Stimulated activated CD8-positive, alpha-beta memory T cell treated with anti-CD3 and anti-CD28 coated beads, Interleukin-4, amount 100 ng/mL, for 48 hours (primary cell): ENCODE results near the gene IL2RA.
"Not testable (repeated sequence)": the region's sequence is repeated elsewhere in the genome, so short reads cannot be mapped to it uniquely, and the experiment has no call there.

Experiments used
- DNase-seq: peaks from one replicate; pipeline ENCODE4 v3.0.0-alpha.2; 2020

The IL2RA gene

DNA sequence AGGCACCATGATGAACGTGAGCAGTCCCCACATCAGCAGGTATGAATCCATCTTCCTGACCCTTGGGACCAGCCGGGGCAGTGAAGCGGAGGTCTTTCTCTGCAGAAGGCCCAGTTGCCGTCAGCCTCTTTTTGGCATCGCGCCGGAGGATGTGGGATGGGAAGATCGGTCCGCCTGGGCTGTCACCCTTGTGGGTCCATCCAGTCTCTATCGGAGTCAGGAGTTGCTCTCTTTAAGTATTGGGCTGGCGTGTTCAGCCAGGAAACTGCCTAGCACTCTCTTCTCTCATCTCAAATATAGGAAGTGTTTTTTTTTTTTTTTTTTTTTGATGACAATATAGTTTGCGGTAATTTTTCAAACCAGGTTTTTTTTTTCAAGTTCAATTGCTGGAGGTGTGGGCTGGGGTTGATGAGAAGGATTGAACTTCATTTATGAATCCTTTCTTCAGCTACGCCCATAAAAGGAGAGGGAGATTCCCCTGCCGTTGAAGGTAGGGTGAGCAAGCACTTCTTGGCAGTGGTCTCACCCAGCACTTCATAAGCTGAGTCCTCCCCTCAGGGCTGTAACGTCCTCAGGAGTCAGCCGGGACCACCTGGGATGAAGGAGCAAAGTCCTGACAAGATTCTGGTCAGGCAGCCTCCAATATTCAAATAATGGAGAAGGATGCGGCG, at the start of gene IL2RA:
Gene IL2RA (minus strand): TSS at position 267 of the 671 bp plus-strand sequence. CDS start 216 bp downstream, at position 51.
- DNase-seq = peak; percentile 87

GRCh38 chr10:6110136-6110535, 48.0 kb upstream of the IL2RA start:
- DNase-seq = no peak

- no peak for DNase-seq
Observed at GRCh38 chr10:6109444-6109775, 47.2 kb upstream of the IL2RA start.

DNA sequence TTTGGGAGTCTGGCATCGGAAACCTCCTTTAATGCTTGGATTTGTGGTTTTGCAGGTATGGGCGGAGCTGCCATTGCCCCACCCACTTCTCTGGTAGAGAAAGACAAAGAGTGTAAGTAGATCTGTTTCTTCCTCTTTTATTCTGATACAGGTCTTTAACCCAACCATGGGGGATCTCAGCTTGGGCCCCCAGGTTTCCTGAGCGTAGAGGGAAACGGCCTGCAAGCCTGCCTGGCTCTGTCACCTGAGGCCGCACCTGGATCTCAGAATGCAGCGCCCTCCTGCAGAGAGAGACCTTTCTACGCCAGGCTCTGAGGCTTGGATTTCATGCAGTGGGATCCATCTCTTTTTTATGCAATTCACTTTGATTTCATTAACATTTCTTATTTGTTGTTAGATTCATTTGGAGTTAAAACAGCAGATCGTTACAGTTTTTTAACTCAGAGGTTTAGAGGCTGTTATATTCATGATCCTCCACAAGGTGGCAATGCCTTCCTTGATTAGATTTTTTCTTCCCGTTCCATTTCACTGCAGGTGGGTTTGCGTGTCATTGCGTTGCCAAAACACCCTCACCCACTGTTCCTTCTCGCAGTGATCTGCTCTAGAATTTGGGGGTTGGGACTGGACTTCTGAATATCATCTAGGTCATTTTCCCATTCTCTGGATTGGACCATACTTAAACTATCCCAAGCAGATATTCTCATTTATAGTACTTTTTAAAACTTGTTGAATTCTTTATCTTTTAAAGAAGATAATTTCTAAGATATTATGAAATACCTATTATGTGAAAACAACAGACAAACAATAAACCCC, 46.7 kb upstream of the IL2RA start:
- DNase-seq = no peak

DNA sequence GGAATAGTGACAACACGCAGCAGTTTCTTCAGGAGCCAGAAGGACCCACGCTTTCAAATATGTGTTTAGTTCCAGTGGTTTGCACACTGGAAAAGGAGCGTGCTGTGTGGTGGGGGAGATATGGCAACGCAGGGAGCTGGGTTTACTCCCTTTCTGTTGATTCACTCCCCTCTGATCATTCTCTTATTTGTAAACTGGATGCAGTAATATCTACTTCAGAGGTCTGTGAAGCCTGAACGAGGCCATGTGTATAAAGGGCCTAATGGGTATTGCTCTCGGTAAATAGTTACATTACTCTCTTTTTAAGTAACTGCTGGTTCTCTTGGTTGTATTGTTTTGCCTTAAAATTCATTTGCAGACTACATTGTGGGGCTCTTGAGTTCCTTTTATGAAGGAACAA, 45.9 kb upstream of the IL2RA start:
- DNase-seq = no peak

DNA sequence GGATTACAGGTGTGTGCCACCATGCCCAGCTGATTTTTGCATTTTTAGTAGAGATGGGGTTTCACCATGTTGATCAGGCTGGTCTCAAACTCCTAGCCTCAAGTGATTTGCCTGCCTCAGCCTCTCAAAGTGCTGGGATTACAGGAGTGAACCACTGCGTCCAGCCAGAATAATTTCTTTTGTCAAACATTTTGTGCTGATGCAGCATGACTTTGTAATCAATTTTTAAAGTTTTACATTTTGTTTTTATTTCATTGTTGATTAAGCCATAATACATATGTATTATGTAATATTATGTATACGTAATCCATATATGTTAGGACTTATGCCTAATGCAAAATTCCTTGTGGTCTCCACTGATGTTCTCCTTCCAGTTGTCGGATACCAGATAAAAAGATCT, 45.4 kb upstream of the IL2RA start:
- DNase-seq = not testable (repeated sequence)

DNA sequence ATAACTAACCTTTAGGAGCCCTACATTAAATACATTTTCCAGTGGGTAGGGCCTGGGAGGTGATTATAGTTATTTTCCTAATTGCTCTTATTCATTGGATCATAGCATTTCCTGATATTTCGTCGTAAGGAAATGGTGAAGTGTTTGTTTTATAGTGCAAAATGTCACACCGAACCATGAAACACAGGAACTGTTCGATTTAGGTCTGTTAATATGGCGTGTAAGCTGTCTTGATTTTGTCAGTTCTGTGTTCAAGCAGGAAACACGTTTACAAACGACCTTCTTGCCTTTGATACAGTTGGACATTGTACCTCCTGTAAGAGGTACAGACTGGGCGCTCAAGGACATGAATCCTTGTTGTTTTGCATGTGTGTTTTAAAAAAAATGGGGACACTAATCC, 41.4 kb upstream of the IL2RA start:
- no peak for DNase-seq

DNA sequence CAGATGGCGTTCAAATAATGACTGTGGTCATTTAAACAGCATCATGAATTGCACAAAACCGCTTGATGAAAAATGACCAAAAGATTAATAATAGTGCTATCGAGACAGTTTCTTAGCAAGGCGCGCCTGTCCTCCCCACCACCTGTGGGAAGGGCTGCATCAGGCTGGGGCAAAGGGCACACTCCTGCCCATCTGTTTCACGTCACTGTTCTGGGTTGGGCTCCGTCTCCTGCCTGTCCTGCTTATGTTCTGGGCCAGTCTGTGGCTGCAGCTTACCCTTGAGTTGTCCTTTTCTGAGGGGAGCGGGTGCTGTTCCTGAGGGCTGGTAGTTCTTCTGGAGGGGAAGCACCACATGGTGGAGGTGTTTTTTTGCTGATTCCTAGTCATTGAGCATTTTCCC, 40.0 kb upstream of the IL2RA start:
- DNase-seq = no peak

DNA sequence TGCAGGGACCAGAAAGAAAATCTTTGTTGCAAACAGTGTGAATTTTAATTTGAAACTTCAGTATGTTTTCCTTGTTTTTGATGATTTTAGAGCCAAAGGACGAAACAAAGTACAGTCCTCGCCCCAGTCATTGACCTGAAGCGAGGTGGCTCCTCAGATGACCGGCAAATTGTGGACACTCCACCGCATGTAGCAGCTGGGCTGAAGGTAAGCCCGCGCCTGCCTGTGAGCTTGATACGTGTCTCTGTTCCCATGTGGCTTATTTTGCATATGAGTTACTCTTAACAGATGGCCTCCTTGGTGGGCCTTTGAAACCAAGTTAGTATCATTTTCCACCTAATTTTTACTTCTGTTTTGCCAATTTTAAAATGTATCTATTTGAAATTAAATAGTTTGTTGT, 39.0 kb upstream of the IL2RA start:
- no peak for DNase-seq

- no peak for DNase-seq
Observed at GRCh38 chr10:6100370-6100769, 38.2 kb upstream of the IL2RA start.

DNA sequence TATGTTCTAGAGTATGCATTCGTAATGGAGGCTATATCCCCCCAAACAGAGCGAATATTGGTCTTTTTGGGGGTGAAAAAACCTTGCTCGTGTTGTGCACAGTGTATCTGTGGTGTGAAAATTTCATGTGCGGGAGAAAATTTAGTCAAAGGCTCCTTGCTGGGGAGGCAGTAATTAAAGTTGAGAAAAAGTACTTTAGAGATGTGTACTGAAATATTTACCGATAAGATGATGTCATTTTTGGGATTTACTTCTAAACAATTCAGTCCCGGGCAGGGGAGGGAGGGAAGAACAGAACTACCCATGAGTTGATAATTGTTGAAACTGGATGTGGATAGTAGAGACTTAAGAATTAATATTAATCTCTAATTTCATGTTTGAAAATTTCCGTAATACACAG, 36.0 kb upstream of the IL2RA start:
- no peak for DNase-seq

DNA sequence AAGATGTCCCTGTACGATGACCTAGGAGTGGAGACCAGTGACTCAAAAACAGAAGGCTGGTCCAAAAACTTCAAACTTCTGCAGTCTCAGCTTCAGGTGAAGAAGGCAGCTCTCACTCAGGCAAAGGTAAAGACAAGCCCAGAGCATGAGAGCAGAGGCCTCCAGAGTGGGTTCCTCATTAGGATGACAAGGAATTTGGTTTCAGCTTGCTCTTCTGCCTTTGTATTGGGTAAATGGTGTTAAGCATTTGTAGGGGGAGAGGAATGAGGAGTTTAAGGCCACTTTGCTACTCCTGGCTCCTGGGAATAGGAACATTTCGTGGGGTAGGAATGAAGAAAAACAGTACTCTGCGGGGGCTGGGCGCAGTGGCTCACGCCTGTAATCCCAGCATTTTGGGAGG, 34.9 kb upstream of the IL2RA start:
- DNase-seq = no peak

- DNase-seq = no peak
Observed at GRCh38 chr10:6095810-6096570, 33.8 kb upstream of the IL2RA start.

GRCh38 chr10:6092731-6093130, 30.6 kb upstream of the IL2RA start:
- no peak for DNase-seq

DNA sequence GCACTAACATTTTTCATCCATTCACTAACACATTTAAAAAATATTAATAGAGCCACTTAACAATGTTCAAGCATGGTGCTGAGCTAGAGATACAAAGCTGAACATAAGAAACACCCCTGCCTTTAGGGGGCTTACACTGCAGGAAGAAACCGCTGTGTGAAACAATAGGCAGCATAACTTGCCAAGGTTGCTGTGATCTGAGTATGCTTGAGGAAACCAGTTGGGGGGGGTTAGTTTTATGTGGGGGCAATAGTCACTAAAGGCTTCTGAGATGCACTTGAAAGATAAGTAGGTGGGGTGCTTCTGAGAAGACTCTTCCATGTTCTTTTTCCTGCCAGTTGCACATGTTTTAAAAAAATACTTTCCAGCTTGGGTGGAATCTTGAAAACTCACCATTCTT, 29.5 kb upstream of the IL2RA start:
- DNase-seq = no peak

DNA sequence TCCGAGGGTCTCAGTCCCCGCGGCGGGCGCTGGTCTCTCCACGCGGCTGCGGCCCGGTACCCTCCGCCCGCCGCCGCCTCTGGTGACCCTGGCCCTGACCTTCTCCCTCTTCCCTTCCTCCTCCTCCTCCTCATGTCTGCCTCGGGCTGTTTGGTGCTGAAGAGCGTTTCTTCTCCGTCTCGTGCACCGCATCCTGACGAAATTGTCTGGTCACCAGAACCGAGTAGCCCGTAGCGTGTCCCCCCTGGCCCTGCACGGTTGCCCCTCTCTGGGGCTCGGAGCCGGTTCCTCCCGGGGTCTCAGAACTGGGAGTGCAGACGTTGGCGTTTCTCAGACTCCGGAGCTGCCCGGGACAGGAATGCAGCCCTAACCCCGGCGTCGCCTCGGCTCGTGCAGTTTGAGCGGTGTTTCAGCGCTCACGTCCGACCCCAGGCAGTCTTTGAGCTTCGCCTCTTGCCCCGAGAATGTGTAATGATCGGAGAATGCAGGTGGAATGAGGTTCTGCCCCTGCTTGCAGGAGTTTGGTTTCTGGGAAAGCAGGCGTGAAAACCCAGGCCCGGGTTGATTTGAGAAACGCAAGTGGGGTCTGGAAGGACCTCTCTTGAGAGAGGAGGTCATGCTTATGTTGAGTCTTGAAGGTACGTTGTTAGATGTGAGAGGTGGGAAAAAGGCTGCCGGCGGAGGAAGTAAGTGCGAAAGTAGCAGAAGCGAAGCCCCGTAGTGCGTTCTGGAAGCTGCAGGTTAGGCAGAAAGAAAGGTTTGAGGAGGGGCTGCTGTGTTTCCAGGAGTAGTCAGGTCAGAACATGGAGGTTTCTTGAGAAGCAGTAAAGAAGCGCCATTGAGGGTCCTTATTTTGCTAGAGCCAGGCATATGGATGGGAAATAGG, 27.4 kb upstream of the IL2RA start:
- no peak for DNase-seq

DNA sequence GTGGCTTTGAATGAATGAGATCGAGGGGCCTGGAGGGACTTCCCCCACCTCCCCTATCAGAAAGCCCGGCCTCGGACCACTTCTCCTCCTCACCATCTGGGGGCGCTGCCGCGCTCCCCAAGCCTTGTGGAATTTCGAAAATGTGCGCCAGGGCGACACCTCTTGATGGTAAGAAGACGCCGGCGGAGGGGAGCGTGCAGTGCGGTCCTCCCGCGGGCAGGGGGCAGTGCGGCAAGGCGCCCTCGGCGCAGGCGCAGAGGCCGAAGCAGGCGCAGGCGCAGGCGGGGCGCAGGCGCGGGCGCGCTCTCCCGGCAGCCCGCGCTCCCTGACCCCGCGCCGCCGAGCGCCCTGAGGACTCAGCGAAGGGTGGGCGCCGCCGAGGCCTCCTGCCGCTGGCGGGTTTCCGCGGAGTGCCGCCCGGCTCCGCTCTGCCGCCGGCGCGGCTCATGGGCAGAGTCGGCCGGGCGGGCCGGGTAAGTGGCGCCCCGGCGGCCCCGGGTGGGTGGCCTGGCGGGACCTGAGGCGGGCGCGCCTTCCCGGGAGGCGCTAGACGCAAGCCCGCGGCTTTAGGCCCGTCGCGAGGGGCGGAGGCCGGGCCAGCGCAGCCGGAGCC, 26.7 kb upstream of the IL2RA start, which contains the start of gene RBM17:
Gene RBM17 (plus strand): TSS at position 314 of the 613 bp plus-strand sequence. CDS start 8,032 bp downstream, outside the sequence.
- peak; percentile 99 for DNase-seq

DNA sequence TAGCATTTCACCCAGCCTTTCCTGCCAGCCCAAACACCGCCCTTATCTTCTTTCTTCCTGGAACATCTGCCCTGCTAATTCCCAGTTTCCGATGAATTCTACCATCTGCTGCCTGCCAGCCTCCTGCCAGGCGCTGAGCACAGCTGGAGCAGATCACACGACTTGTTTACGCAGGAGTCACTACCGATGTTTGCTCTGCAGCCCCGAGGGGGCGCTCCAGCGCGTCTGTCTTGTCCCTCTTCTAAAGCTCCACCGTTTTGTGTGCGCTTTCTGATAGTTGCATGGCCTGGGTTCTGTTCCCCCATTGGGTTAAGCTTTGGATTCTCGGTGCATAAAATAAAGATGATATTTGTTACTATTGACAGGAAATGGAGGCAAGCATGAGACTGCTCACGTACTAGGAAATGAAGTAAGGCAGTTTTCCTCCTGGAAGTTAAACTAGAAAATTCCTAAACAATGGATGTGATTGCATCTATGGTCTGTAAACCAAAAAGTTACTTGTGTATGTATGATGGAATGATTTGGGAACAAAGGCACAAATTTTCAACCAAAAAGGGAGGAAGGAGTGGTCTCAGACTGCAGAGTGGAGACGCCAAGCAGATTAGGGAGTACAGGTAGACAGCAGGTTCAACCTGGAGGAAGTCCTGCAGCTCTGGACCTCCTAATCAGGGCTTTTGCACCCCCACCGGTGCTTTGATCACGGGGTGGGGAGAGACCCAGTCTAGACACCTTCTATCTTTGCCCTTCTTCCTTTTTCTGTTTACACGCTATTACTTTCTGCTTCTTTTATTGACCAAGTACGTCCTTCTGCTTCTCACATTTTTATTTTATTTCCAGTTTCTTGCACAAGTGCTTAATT, 24.4 kb upstream of the IL2RA start:
- peak; percentile 91 for DNase-seq

DNA sequence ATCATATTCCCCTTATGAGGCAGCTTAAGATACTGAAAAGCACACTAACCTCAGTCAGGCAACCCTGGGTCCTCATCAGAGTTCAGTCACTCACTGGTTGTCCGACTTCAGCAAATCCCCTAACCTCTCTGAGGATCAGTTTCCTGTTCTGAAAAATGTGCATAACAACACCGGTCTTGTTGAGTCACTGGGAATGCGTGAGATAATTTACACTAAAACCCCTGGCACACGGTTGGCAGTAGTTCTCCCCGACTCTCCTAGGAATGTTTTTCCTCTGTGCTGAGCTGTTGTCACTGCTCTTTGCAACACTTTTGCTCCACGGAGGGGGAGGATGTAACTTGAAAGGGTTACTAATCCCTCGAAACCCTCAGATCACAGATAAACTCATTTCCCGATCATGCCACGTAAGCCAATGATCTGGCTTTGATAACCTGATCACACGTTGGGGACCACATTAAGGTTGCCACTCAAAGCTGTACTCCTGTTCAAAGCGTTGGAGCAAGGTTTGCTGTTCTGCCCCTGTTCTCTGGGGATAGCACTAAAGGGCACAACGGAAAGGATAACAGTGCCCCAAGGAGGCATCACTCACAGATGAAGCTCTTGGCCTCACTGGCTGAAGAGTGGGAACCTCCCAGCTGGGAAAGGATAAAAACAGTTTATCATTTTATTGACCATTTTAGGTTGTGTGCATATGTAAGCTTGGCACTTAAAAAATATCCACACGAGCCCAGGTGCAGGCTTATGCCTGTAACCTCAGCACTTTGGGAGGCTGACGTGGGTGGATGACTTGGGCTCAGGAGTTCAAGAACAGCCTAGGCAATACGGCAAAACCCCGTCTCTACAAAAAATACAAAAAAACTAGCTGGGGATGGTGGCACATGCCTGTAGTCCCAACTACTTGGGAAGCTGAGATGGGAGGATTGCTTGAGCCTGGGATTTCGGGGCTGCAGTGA, 21.6 kb upstream of the IL2RA start:
- DNase-seq = peak; percentile 79
